ENCODE data around the gene RAB17.

DNA sequence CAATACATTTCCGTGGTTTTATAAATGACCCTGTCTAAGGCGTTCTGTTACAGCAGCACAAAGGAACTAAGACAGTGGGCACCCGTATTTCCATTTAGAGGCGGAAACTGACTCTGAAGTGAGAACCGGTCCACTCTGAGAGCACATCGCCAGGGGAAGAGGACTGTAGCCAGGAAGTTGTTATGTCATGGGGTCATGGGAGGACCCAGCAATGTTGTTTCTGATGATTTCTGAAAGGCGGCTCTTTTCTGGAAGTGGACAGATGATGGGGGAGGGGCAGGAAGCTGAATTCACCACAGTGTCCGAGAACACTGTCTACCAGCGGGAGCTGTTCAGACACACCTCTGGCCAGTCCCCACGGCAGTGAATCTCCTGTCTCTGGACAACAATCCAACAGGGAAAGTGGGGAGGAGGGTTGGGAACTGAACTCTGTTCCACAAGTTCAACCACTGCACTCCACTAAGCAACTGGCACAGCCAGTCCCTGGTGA is 34.7 kb upstream of the RAB17 start:
- TF ChIP-seq, protein P1, sequence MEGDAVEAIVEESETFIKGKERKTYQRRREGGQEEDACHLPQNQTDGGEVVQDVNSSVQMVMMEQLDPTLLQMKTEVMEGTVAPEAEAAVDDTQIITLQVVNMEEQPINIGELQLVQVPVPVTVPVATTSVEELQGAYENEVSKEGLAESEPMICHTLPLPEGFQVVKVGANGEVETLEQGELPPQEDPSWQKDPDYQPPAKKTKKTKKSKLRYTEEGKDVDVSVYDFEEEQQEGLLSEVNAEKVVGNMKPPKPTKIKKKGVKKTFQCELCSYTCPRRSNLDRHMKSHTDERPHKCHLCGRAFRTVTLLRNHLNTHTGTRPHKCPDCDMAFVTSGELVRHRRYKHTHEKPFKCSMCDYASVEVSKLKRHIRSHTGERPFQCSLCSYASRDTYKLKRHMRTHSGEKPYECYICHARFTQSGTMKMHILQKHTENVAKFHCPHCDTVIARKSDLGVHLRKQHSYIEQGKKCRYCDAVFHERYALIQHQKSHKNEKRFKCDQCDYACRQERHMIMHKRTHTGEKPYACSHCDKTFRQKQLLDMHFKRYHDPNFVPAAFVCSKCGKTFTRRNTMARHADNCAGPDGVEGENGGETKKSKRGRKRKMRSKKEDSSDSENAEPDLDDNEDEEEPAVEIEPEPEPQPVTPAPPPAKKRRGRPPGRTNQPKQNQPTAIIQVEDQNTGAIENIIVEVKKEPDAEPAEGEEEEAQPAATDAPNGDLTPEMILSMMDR (IDR thresholded peaks at IDR 0.05) = no peak
- TF ChIP-seq POLR2AphosphoS5 (IDR thresholded peaks at IDR 0.05) = no peak
- TF ChIP-seq POLR2A (IDR thresholded peaks at IDR 0.05) = no peak

All from prostate gland (tissue), 2 donors.